ELF-1 (cell line): Measurements from ENCODE around the gene ZNF496.
"Not testable (repeated sequence)": the region's sequence is repeated elsewhere in the genome, so short reads cannot be mapped to it uniquely, and the experiment has no call there.

ENCODE experiments used
- DNase-seq: peaks from one replicate; pipeline ENCODE4 v3.0.0-alpha.2; 2016; ENCODE audit warnings: low read depth, low spot score

The ZNF496 gene

DNA sequence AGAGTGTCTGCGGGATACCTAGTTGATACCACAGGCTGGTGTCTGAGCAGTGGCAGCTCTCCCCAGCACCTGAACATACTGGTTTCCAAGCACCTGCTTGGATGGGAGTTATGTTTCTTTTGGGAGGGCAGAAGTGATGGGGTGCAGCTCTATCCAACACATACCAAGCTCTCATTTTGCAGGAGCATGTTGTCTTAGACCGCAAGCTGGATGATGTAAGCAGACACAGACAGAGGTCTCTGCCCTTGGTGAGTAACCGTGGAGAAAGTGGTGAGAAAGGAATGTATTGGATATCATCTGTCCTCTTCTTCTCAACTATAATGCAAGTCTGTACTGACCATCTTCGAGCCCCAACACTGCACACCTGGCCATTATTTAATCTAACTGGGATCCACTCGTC, 37.4 kb downstream of the ZNF496 start:
- no peak for DNase-seq

DNA sequence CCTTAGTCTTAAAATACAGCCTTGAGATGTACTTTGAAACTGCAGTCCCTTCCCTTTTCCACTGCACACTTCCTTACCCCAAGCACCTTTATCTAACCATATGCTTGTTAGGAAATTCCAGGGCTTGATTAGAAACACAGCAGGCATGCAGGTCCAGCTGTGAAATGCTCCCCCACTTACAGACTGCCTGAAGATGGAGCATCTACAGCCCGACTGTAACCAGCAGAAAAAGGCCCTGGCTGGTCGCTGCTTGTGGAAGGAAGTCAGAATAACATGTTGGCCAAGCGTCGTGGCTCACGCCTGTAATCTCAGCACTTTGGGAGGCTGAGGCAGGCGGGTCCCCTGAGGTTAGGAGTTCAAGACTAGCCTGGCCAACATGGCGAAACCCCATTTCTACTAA, 38.6 kb downstream of the ZNF496 start:
- DNase-seq: peak; percentile 63

DNA sequence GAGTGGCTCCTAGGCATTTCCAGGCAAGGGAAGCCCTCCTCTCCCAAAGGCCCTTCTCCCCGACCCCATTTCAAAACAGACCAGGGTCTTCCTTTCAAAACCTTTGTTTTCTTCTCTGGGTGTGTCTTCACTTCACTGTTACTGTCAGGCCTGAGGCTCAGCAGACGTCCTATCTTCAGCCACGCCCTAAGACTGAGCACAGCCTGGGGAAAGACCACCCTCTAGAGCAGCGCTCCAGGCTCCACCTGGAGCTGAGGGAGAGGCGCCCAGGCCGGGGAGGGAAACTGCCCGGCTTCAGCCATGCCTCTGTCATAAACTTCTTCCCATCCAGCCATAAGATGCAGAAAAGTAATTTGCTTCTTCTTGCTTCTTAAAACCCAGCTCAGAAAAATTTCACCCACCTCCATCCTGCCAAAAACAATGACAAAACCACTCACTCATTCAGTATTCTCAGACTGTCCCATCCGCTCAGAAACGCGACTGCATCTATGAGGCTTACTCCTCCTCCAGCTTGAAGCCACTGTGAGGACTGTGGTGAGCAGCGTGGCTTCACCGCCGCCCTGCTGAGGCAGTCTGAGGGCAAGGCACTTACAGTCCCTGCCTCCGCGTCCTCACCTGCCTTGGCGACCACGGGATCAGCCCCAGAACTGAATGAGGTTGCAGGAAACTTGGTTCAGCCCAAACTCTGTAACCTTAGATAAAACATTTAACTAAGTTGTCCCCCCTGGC, 39.7 kb downstream of the ZNF496 start:
- DNase-seq: peak; percentile 75

DNA sequence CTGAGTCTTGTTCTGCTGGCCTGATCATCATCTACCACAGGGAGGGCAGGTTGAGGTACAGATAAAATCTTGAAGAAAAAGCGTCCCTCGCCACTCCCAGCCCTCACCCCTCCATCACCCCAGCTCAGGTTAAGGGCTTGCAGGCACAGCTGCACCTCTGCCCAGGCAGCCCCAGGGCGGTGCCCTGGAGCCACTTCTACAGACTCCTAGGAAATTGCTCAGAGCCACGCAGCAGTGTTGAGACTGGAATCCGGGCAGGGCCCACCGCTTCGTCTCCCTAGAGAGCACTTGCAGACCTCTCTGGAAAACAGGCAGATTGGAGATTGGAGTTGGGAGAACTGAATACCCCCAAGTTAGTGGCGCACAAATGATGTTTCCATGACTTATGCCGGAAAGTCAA, 40.5 kb downstream of the ZNF496 start:
- DNase-seq: no peak

DNA sequence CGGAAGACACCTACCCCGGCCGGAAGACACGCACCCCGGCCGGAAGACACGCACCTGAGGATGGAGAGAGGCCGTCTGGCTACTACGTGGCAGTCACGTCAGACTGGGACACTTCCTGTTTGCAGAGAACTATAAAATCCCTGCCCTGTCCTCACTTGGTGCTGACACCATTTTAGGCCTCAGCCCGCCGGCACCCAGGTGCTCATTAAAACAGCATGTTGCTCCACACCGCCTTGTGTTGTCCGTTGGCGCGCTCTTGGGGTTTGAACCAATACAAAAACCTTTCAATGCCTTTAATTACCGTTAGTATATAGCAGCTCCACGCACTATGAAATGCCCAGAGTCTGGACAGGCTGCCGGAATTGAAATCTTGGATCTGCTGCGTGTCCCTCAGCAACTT, 41.1 kb downstream of the ZNF496 start:
- no peak for DNase-seq

DNA sequence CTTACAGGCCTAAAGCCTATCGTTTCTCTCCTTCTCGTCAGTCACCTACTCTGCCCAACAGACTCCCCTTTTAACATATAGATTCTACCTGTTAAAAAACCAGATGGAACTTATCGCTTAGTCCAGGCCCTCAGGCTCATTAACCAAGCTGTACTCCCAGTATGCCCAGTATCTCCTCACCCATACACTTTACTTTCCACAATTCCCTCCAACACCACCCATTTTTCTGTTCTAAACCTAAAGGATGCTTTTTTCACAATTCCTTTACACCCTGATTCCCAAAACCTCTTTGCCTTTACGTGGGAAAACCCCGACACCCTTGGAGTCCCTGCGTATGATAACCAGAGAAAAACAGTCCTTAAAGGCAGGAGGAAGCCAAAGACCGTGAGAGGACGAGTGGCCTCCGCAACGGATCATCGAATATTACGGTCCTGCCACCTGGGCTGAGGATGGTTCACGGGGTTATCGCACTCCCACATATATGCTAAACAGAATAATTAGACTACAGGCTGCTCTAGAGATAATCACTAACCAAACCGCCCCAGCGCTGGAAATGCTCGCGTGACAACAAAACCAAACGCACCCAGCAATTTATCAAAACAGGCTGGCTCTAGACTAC, 42.3 kb downstream of the ZNF496 start:
- DNase-seq: not testable (repeated sequence)

DNA sequence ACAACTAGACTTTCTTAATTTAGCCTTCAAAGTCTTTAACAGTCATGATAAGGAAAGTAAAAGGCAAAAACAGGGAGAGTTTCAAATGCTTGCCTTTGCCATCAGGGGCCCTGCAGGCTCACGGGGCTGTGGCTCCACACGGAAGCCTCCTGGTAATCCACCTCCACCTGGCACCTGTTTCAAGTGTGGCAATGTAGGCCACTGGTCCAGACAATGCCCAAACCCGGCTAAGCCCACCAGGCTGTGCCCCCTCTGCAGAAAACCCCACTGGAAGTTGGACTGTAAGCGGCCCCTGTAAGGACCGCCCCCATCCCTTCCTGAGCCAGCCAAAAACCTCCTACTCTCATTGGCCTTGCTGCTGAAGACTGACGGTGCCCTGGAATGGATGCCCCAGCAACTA, 43.3 kb downstream of the ZNF496 start:
- DNase-seq: no peak

DNA sequence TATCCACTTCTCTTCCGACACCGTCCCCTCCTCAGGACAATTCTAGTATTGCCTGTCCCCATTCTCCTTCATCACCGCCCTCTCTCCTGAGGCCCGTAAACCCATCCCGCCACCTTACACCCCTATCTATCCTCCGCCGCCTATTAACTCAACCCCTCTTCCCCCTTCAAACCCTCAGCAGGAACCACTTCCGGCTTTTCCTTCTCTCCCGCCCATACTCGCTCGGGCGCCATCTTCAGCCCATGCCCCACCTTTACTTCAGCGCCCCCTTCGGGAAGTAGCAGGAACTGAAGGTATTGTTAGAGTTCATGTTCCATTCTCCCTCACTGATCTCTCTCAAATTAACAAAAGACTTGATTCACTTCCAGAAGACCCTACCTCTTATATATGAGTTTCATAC, 44.2 kb downstream of the ZNF496 start:
- DNase-seq: no peak

DNA sequence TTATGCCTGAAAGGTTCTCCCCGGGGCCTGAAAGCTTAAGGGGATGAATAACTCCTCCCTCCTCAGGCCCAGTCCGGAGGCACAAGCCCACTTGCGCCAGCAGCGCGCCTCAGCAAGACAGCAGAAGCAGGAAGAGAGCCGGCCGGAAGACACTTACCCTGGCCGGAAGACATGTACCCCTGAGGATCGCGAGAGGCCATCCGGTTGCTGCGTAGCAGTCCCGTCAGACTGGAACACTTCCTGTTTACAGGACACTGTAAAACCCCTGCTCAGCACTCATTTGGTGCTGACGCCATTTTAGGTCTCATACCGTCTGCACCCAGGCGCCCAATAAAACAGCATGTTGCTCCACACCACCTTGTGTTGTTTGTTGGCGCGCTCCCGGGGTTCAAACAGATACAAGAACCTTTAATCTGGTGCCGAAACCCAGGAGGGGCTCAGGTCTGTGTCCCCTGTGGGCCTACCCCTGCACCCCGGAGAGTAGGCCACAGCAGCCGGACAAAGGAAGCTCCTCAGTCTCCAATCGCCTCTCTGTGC, 45.5 kb downstream of the ZNF496 start:
- no peak for DNase-seq

DNA sequence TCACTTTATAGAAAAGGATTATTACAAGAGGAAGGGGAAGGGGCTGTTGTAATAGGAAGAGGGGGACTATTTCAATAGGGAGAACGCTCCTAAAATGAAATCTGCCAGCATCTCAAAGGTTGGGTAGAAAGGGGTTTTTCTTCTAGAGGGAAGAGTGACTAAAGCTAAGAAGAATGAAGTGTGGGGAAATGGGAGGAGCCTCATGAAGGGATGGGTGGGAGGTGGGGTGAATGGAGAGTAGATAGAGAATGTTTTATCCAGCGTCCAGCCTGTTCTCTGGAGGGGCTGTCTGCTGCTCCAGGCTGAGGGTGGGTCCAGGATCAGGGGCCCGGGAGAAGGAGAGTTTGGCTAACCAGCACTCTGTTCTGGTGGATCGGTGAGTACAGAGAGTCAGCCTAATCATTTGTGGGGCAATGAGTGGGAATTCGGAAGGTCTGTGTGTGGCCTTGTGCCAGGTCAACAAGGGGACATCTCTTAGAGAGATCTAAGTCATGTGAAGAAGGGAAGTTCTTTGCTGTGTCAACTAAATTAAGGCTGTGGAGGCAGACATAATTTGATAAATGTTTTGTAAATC, 50.6 kb downstream of the ZNF496 start:
- no peak for DNase-seq

DNA sequence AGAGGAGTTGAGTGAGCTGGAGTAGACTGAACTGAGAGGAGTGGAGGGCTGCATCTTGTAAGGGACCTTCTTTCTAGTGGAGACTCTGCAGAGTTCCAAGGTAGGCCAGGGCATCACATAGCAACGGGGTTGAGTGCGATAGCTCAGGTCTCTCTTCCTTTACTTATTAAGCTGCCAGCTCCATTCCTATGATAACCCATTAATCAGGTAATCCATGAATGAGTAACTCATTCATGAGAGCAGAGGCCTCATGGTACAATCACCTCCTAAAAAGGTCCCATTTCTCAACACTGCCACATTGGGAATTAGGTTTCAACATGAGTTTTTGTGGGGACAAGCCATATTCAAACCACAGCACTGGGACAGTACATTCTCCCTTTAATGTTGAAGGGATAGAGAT, 54.5 kb downstream of the ZNF496 start:
- no peak for DNase-seq

DNA sequence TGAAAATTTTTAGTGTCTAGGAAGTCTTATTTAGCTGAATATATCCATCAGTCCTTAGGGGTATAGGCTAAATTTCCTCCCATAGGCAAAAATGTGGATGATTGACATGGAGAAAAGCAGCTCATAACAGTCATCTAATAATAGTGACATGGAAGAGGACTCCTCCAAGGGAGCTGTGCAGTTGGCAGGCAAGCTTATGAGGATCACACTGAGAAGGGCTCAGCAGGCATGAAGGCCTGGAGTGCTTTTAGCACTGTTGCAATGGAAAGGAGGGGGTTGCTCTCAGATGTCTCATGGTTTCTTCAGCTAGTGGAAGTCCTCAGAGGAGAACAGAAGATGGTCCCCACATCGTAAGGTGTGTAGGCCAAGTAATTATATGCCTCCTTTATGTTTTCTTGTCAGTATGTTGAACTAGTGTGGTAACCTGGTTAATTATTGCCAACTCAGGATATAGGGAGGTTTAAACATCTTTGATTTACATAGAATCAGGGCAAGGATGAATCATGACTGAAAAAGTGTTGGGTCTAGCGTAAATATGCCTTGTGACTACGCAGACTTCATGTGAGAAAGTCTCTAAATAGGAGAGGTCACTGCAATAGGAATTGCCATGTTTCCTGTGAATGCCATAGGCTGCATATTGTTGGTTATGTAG, 56.9 kb downstream of the ZNF496 start:
- no peak for DNase-seq

DNA sequence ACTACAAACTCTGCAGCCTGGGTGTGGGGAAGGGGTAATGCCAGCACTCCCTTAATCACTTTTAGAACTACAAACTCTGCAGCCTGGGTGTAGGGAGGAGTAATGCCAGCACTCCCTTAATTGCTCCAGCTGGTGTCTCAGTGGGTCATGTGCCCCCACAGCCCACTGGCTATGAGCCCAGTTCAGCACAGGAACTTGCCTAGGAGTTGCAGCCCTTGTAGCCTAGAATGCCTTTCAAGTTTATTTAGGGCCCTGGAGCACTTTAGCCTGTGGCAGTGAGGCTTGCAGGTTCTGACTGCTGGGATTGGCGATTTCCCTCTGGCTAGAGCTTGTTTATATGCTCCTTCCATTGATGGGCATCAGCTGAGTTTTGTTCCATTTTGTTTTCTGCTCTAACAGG, 58.7 kb downstream of the ZNF496 start:
- DNase-seq: peak; percentile 71

DNA sequence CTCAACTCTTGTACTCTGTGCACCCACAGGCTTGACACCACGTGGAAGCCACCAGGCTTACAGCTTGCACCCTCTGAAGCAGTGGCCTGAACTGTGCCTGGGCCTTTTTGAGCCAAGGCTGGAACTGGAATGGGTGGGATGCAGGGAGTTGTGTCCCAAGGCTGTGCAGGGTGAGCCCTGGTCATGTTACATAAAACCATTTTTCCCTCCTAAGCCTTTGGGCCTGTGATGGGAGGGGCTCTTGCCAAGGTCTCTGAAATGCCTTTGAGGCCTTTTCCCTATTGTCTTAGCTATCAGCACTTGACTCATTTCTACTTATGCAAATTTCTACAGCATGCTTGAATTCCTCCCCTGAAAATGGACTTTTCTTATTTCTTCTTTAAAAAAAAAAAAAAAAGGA, 61.7 kb downstream of the ZNF496 start:
- no peak for DNase-seq

DNA sequence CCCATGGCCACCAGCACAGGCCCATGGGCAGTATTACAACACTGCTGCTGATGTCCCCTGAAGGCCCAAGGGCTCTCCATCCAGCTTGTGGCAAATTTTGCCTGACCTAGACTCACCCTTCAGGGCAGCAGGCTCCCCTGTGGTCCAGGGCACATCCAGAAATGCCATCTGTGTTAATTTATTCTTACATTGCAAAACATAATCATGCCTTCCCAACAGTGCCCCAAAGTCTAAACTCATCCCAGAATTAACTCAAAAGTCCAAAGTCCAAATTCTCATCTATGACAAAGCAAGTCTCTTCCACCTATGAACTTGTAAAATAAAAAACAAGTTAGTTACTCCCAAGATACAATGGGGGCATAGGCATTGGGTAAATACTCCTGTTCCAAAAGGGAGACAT, 62.5 kb downstream of the ZNF496 start:
- no peak for DNase-seq

DNA sequence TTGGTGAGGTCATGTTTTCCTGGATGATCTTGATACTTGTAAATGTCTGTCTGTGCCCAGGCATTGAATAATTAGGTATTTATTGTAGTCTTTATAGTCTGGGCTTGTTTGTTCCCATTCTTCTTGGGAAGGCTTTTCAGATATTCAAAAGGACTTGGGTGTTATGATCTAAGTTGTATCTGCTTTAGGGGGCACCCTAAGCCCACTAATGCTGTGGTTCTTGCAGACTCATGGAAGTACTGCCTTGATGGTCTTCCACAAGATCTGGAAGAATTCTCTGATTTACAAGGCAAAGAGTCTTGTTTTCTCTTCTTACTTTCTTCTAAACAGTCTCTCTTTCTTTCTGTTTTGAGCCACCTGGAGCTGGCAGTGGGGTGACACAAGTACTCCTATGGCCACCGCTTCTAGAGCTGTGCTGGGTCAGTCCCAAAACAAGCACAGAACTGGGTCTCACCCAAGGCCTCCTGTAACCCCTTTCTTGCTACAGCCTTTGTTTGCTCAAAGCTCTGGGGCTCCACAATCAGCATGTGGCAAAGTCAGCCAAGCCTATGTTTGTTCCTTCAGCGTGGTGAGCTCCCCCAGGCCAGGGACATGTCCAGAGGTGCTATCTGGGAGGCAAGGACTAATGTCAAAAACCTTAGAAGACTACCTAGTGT, 63.1 kb downstream of the ZNF496 start:
- no peak for DNase-seq

DNA sequence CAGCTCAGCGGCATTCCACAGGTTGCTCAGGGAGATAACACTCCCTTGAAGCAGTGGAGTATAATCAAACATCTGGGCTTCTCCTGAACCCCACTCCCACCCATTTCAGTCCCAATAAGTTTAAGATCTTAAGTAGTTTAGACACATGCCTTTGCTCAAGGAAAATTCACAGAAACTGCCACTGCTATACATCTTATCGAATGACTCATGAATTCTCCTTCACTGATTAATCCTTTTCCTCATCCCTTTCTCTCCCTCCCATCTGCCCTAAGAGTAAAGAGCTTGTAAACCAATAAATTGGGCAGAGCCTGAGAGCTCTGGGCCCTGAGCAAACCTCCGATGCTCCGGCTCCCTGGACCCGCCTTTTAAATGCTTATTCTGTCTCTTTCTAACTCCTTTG, 65.6 kb downstream of the ZNF496 start:
- DNase-seq: no peak

DNA sequence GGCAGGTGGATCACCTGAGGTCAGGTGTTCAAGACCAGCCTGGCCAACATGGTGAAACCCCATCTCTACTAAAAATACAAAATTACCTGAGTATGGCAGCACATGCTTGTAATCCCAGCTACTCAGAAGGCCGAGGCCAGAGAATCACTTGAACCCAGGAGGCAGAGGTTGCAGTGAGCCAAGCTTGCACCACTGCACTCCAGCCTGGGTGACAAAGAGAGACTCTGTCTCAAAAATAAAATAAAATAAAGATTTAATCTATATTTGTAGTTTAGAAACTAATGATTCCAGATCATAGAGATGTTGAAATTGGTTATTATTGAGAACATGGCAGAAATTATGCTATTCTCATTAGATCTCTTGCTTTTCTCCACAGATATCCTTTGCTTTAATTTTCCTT, 75.9 kb downstream of the ZNF496 start, which contains the start of gene VN1R5:
Gene VN1R5 (plus strand): TSS at position 301 of the 400 bp plus-strand sequence.
- DNase-seq: not testable (repeated sequence)

DNA sequence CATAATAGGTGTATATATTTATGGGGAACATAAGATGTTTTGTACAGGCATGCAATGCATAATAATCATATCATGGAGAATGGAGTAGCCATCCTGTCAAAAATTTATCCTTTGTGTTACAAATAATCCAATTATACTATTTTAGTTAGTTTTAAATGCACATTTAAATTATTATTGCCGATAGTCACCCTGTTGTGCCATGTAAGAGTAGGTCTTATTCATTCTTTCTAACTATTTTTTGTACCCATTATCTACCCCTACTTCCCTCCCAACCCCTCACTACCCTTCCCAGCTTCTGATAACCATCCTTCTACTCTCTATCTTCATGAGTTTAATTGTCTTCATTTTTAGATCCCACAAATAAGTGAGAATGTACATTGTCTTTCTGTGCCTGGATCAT, 84.1 kb downstream of the ZNF496 start:
- no peak for DNase-seq
